H1 (cell line): ENCODE measurements around the gene VMO1. TPM values are rescaled to one million over a fixed set of nuclear protein-coding genes. Genes with fewer than 3 reads are reported as not detected.

Experiments
- CTCF ChIA-PET: fragments of 300-600 bp; sonication (Branson Sonifier 250); formaldehyde crosslinking; loops from one replicate; lab custom pipeline; 2021; ENCODE audit not compliant: partially characterized antibody; lab: Charles Lee
- POLR2A ChIA-PET: fragments of 300-600 bp; sonication (Branson Sonifier 250); formaldehyde crosslinking; loops from one replicate; lab custom pipeline; 2021; ENCODE audit warnings: inconsistent platforms; ENCODE audit not compliant: partially characterized antibody; lab: Charles Lee
- DNase-seq, 2 experiments: peaks; one replicate each; pipeline versions ENCODE4 v3.0.0 to v3.0.0-alpha.2; 2010 to 2022; ENCODE audit warnings: low spot score in 2 of 2, low read depth in 1 of 2, mixed read lengths in 1 of 2
- FAIRE-seq: peaks from 2 replicates; lab custom pipeline; 2011; peaks lifted over from hg19 to GRCh38; lab: Jason Lieb, UNC
- H2AFZ ChIP-seq: 2 replicates; pipeline ENCODE4 v1.8.1; 2012; ENCODE audit warnings: low read length, inconsistent platforms
- H2AK5ac ChIP-seq: 2 replicates; pipeline ENCODE4 v1.6.1; 2013; ENCODE audit warnings: low read depth, low read length
- H2BK120ac ChIP-seq: replicated peaks from 2 replicates; pipeline ENCODE3; 2013; ENCODE audit warnings: low read depth, low read length, inconsistent platforms
- H2BK12ac ChIP-seq: 2 replicates; pipeline ENCODE4 v1.6.1; 2013; ENCODE audit warnings: low read depth, low read length
- H2BK15ac ChIP-seq: 2 replicates; pipeline ENCODE4 v1.6.1; 2013; ENCODE audit warnings: low read length
- H2BK20ac ChIP-seq: 2 replicates; pipeline ENCODE4 v1.6.1; 2013; ENCODE audit warnings: low read length
- H2BK5ac ChIP-seq: 2 replicates; pipeline ENCODE4 v1.6.1; 2013; ENCODE audit warnings: low read depth, low read length
- H3K14ac ChIP-seq: 2 replicates; pipeline ENCODE4 v1.6.1; 2013; ENCODE audit warnings: inconsistent platforms; ENCODE audit not compliant: insufficient read length
- H3K18ac ChIP-seq: 2 replicates; pipeline ENCODE4 v1.6.1; 2013; ENCODE audit warnings: low read length; ENCODE audit errors: extremely low read depth
- H3K23ac ChIP-seq: 2 replicates; pipeline ENCODE4 v1.6.1; 2013; ENCODE audit warnings: inconsistent platforms; ENCODE audit not compliant: insufficient read length
- H3K23me2 ChIP-seq: 2 replicates; pipeline ENCODE4 v1.6.1; 2013; ENCODE audit warnings: low read depth, low read length
- H3K27ac ChIP-seq: 2 replicates; pipeline ENCODE4 v1.6.1; 2011; ENCODE audit warnings: low read depth, low read length, inconsistent platforms
- H3K27me3 ChIP-seq, 4 experiments: replicated peaks in 1 of 4; 1 replicate in 1 of 4; 2 replicates in 3 of 4; pipeline versions ENCODE4 v1.6.1 to v1.8.1; 2011 to 2013; ENCODE audit warnings: low read length in 3 of 4, mild to moderate bottlenecking in 3 of 4, inconsistent platforms in 2 of 4, mixed read lengths in 2 of 4, moderate library complexity in 1 of 4; ENCODE audit not compliant: control insufficient read depth in 3 of 4, insufficient read depth in 3 of 4; ENCODE audit errors: extremely low read depth in 1 of 4
- H3K36me3 ChIP-seq, 4 experiments: 2 replicates each; pipeline versions ENCODE4 v1.6.1 to v1.8.1; 2011 to 2013; ENCODE audit warnings: mild to moderate bottlenecking in 4 of 4, low read length in 3 of 4, moderate library complexity in 2 of 4, control low read depth in 1 of 4, inconsistent platforms in 1 of 4; ENCODE audit not compliant: insufficient read depth in 4 of 4, control insufficient read depth in 2 of 4
- H3K4ac ChIP-seq: replicated peaks from 2 replicates; pipeline ENCODE3; 2013; ENCODE audit warnings: low read length, low read depth, mixed read lengths, inconsistent platforms; ENCODE audit not compliant: insufficient read length
- H3K4me1 ChIP-seq, 4 experiments: replicated peaks in 1 of 4; 1 replicate in 1 of 4; 2 replicates in 3 of 4; pipeline versions ENCODE4 v1.6.1 to v1.8.1; 2011 to 2013; ENCODE audit warnings: low read length in 3 of 4, inconsistent platforms in 2 of 4, mixed read lengths in 1 of 4; ENCODE audit not compliant: insufficient read depth in 4 of 4, control insufficient read depth in 3 of 4
- H3K4me2 ChIP-seq, 2 experiments: 2 replicates each; pipeline versions ENCODE4 v1.6.1 to v1.8.1; 2011 to 2013; ENCODE audit warnings: low read depth in 2 of 2, low read length in 2 of 2, control low read depth in 1 of 2, inconsistent platforms in 1 of 2, mild to moderate bottlenecking in 1 of 2; ENCODE audit not compliant: insufficient read depth in 1 of 2
- H3K4me3 ChIP-seq, 4 experiments: fragments of 200-600, 300-600 bp in 1 of 4; sonication (generic), shearing (Covaris generic), sonication (Bioruptor Twin) in 1 of 4; 2 replicates each; pipeline versions ENCODE4 v1.5.1 to v1.8.1; 2011 to 2016; ENCODE audit warnings: low read length in 4 of 4, low read depth in 3 of 4, control low read depth in 2 of 4, inconsistent platforms in 2 of 4, mild to moderate bottlenecking in 2 of 4, mixed read lengths in 1 of 4, moderate library complexity in 1 of 4; ENCODE audit not compliant: insufficient read depth in 2 of 4; ENCODE audit errors: extremely low read depth in 1 of 4
- H3K56ac ChIP-seq: replicated peaks from 2 replicates; pipeline ENCODE3; 2013; ENCODE audit warnings: low read depth, mild to moderate bottlenecking, mixed read lengths, low read length, inconsistent platforms; ENCODE audit not compliant: insufficient read length
- H3K79me1 ChIP-seq: 2 replicates; pipeline ENCODE4 v1.6.1; 2013; ENCODE audit warnings: low read depth, low read length, control low read depth
- H3K79me2 ChIP-seq, 2 experiments: 2 replicates each; pipeline versions ENCODE4 v1.6.1 to v1.8.1; 2012 to 2013; ENCODE audit warnings: low read length in 2 of 2, mild to moderate bottlenecking in 2 of 2, inconsistent platforms in 1 of 2; ENCODE audit not compliant: insufficient read depth in 2 of 2, control insufficient read depth in 1 of 2
- H3K9ac ChIP-seq, 4 experiments: replicated peaks in 1 of 4; 1 replicate in 1 of 4; 2 replicates in 3 of 4; pipeline versions ENCODE4 v1.6.1 to v1.8.1; 2011 to 2013; ENCODE audit warnings: low read depth in 3 of 4, low read length in 3 of 4, control low read depth in 2 of 4, mild to moderate bottlenecking in 2 of 4, moderate library complexity in 2 of 4, inconsistent platforms in 1 of 4; ENCODE audit errors: extremely low read depth in 1 of 4
- H3K9me3 ChIP-seq, 2 experiments: 2 replicates each; pipeline versions ENCODE4 v1.6.1 to v1.8.1; 2012 to 2013; ENCODE audit warnings: mild to moderate bottlenecking in 2 of 2, moderate library complexity in 2 of 2, control low read depth in 1 of 2, inconsistent platforms in 1 of 2, low read depth in 1 of 2, low read length in 1 of 2, mixed read lengths in 1 of 2; ENCODE audit not compliant: insufficient read depth in 2 of 2
- H4K20me1 ChIP-seq, 2 experiments: replicated peaks in 1 of 2; 2 replicates each; pipeline versions ENCODE3 to v1.8.1; 2011 to 2013; ENCODE audit warnings: inconsistent platforms in 2 of 2, low read length in 2 of 2, mild to moderate bottlenecking in 1 of 2; ENCODE audit not compliant: insufficient read depth in 2 of 2, control insufficient read depth in 1 of 2
- H4K5ac ChIP-seq: 2 replicates; pipeline ENCODE4 v1.6.1; 2013; ENCODE audit warnings: low read length, low read depth, mixed read lengths, inconsistent platforms; ENCODE audit not compliant: insufficient read length
- H4K8ac ChIP-seq: 2 replicates; pipeline ENCODE4 v1.8.0; 2013; ENCODE audit warnings: mild to moderate bottlenecking, moderate library complexity, low read length, inconsistent platforms; ENCODE audit not compliant: insufficient read depth; ENCODE audit errors: extremely low read depth
- H4K91ac ChIP-seq: replicated peaks from 2 replicates; pipeline ENCODE3; 2013; ENCODE audit warnings: low read length, mixed read lengths, inconsistent platforms; ENCODE audit not compliant: insufficient read length
- EGR1 ChIP-seq: IDR thresholded peaks from 2 replicates; pipeline ENCODE4 v1.6.1; 2011; ENCODE audit warnings: low read depth, low read length, borderline replicate concordance
- KDM5A ChIP-seq: fragments of 200-600 bp; IDR thresholded peaks from 2 replicates; pipeline ENCODE4 v1.7.1; 2012; ENCODE audit warnings: mild to moderate bottlenecking, low read length, inconsistent platforms, mixed read lengths
- WGBS, 2 experiments: shearing (Covaris generic) in 1 of 2; methylation state at CpG; one replicate each; pipeline versions ENCODE4 v1.1.6 to v1.1.7; 2013 to 2015; ENCODE audit warnings: low lambda C conversion rate in 2 of 2, mixed read lengths in 2 of 2, inconsistent platforms in 1 of 2, low coverage in 1 of 2, missing lambda C conversion rate in 1 of 2; ENCODE audit not compliant: insufficient replicate concordance in 2 of 2, insufficient coverage in 1 of 2, insufficient read length in 1 of 2; ENCODE audit errors: extremely low coverage in 1 of 2, missing lambda C conversion rate in 1 of 2; 5-methylcytosine and 5-hydroxymethylcytosine counted together
- polyA plus RNA-seq, 7 experiments: library from polyadenylated mRNA; depleted of rRNA in 3 of 7; stranded (reverse) in 5 of 7; unstranded in 2 of 7; fragments of >200 nt in 5 of 7; fragments of 200-250 nt in 2 of 7; gene quantifications; 1 replicate in 5 of 7; 2 replicates in 1 of 7; 4 replicates in 1 of 7; pipeline versions ENCODE4 v1.2.1 to v1.2.3, GENCODE V29; 2011 to 2013; ENCODE audit warnings: missing spikeins in 2 of 7, mixed read lengths in 2 of 7
- total RNA-seq: library from RNA; stranded (reverse); fragmentation: NEBNext Ultra II Directional; extraction: Animal tissue kit (Norgen Biotek cat#: 25700); gene quantifications from 2 replicates; pipeline ENCODE4 v1.2.1, GENCODE V29; 2021

VMO1 gene
- total and polyA plus RNA-seq, 2 of the 8 experiments (the other 6 are each of a cell fraction or from before 2014, with no cell fraction given): 0.30 TPM; not detected in 1

DNA sequence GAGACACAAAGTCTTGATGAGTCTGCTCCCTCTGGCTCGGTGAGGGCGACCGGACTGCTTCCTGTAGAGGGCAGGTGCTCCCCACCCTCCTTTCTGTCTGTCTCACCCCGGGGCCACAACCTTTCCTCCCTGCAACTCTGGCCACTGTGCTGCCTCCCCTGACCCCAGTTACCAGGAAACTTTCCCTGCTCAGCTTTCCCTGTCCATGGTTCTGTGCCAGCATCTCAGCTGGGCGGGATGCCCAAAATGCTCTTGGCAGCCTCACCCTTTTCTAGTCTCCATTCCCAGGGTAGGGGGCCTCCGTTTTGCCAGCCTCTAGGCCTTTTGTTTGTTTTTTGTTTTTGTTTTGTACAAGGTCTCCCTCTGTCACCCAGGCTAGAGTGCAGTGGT is 22.2 kb upstream of the VMO1 start:
- no peak for DNase-seq

More for the DNA sequence above, 22.2 kb upstream of the VMO1 start:
- Histone ChIP-seq H3K79me2 (0 out of 4 replicates have a peak, but pooled peaks cover 0 to 3% of the 10 kb centered on the region in 2 experiments), H4K91ac (no peak overlapping the region), H3K56ac (no peak overlapping the region), H3K4ac (no peak overlapping the region), H3K4me3 (peak overlapping the region in 1 of 4 experiments; percentile 97; a peak in 1 of 8 replicates), H2BK5ac (no peak overlapping the region), H3K14ac (no peak overlapping the region), H3K9me3 (no peaks in the 10 kb centered on the region), H4K20me1 (peaks cover 0 to 1% of the 10 kb centered on the region in 2 experiments), H3K27me3 (no peaks in the 10 kb centered on the region; a peak in 1 of 7 replicates), H3K18ac (no peak overlapping the region), H2BK120ac (no peak overlapping the region), H2AK5ac (no peak overlapping the region), H3K9ac (no peak overlapping the region), H3K36me3 (peaks cover 0 to 22% (median 5%) of the 10 kb centered on the region in 4 experiments; a peak in 5 of 8 replicates), H2BK15ac (no peak overlapping the region), H4K5ac (no peak overlapping the region), H3K4me1 (peaks cover 0 to 5% (median 4%) of the 10 kb centered on the region in 4 experiments; a peak in 3 of 7 replicates), H3K4me2 (peak overlapping the region in 1 of 2 experiments; percentile 75; a peak in 1 of 4 replicates), H3K27ac (no peak overlapping the region)
- no peak for FAIRE-seq
- POLR2A ChIA-PET: interaction anchor here (0.6 to 3.2 kb wide), 8 partner anchors 11 to 131 kb away, joined by 3 to 15 read pairs (median 4); partner anchors contain the start of genes RNF167 and SLC25A11
- TF ChIP-seq KDM5A (no peak), EGR1 (no peak)
- TF ChIP-seq, all 59 proteins: peak for 0
- Histone ChIP-seq H3K23me2 (peaks cover 6% of the 10 kb centered on the region; the same call in 1 of the 2 replicates), H3K23ac (no peak overlapping the region), H4K8ac (no peak overlapping the region), H2AFZ (no peak overlapping the region), H2BK12ac (no peak overlapping the region), H2BK20ac (no peak overlapping the region), H3K79me1 (no peaks in the 10 kb centered on the region)
- CTCF ChIA-PET: interaction anchor here (0.7 to 3.0 kb wide), 7 partner anchors 9 to 98 kb away, joined by 3 to 14 read pairs (median 4); partner anchors contain the start of genes ARRB2 and VMO1
- WGBS, 2 experiments: 82% methylated on average over 6 of the region's 6 CpGs; no CpG with 5 or more reads in 1 of the 2 experiments
